Keratinocyte (primary cell): ENCODE data around the gene CFC1B. TPM values are rescaled to one million over a fixed set of nuclear protein-coding genes. Genes with fewer than 3 reads are reported as not detected.
"Not testable (repeated sequence)": the region's sequence is repeated elsewhere in the genome, so short reads cannot be mapped to it uniquely, and the experiment has no call there.

ENCODE experiments used
- DNase-seq: peaks from one replicate; pipeline ENCODE4 v3.0.0-alpha.2; 2011; ENCODE audit warnings: low read depth, missing footprints, low spot score
- FAIRE-seq: peaks from 2 replicates; lab custom pipeline; 2011; peaks lifted over from hg19 to GRCh38; lab: Jason Lieb, UNC
- H2AFZ ChIP-seq: 2 replicates; pipeline ENCODE4 v1.6.0; 2012; ENCODE audit warnings: low read length, control low read depth, inconsistent platforms; ENCODE audit not compliant: control insufficient read depth
- H3K27ac ChIP-seq: 2 replicates; pipeline ENCODE4 v1.5.1; 2011; ENCODE audit warnings: low read length; ENCODE audit not compliant: control insufficient read depth, insufficient read depth
- H3K27me3 ChIP-seq: 3 replicates; pipeline ENCODE4 v1.6.0; 2011; ENCODE audit warnings: low read length; ENCODE audit not compliant: control insufficient read depth, insufficient read depth; ENCODE audit errors: extremely low read depth
- H3K36me3 ChIP-seq, 2 experiments: 2 replicates in 1 of 2; 3 replicates in 1 of 2; pipeline ENCODE4 v1.5.1; 2011; ENCODE audit warnings: low read length in 2 of 2, mild to moderate bottlenecking in 1 of 2; ENCODE audit not compliant: control insufficient read depth in 2 of 2, insufficient read depth in 2 of 2; ENCODE audit errors: extremely low read depth in 1 of 2
- H3K4me1 ChIP-seq: 3 replicates; pipeline ENCODE4 v1.5.1; 2011; ENCODE audit warnings: low read length; ENCODE audit not compliant: control insufficient read depth, insufficient read depth; ENCODE audit errors: extremely low read depth
- H3K4me2 ChIP-seq: 3 replicates; pipeline ENCODE4 v1.6.0; 2011; ENCODE audit warnings: low read depth, low read length; ENCODE audit not compliant: control insufficient read depth, insufficient read depth; ENCODE audit errors: extremely low read depth
- H3K4me3 ChIP-seq, 3 experiments: fragments of 200-600 bp in 1 of 3; sonication (generic) in 1 of 3; 2 replicates in 2 of 3; 3 replicates in 1 of 3; pipeline ENCODE4 v1.5.1; 2011 to 2016; ENCODE audit warnings: low read length in 3 of 3, mild to moderate bottlenecking in 3 of 3, control low read depth in 2 of 3, inconsistent platforms in 1 of 3, low read depth in 1 of 3, mixed read lengths in 1 of 3, mixed run types in 1 of 3, moderate library complexity in 1 of 3; ENCODE audit not compliant: control insufficient read depth in 2 of 3, insufficient read depth in 2 of 3; ENCODE audit errors: extremely low read depth in 1 of 3
- H3K79me2 ChIP-seq: 2 replicates; pipeline ENCODE4 v1.6.0; 2012; ENCODE audit warnings: low read length; ENCODE audit not compliant: control insufficient read depth, insufficient read depth
- H3K9ac ChIP-seq: 3 replicates; pipeline ENCODE4 v1.6.0; 2011; ENCODE audit warnings: low read length; ENCODE audit not compliant: control insufficient read depth, insufficient read depth; ENCODE audit errors: extremely low read depth
- H3K9me1 ChIP-seq: 3 replicates; pipeline ENCODE4 v1.6.0; 2011; ENCODE audit warnings: low read length; ENCODE audit not compliant: control insufficient read depth, insufficient read depth; ENCODE audit errors: extremely low read depth
- H3K9me3 ChIP-seq: 2 replicates; pipeline ENCODE4 v1.5.1; 2012; ENCODE audit warnings: low read depth, low read length; ENCODE audit not compliant: control insufficient read depth
- H4K20me1 ChIP-seq: 3 replicates; pipeline ENCODE4 v1.6.0; 2011; ENCODE audit warnings: low read length; ENCODE audit not compliant: control insufficient read depth, insufficient read depth; ENCODE audit errors: extremely low read depth
- dilution Hi-C: fragments of 300-500 bp; cut with MboI; formaldehyde crosslinking; loops from one replicate; pipeline ENCODE4 v1.7.0; 2020; ENCODE audit warnings: low sequenced_read_pairs; ENCODE audit not compliant: extremely low pct_ligation_motif_present
- polyA plus RNA-seq, 5 experiments: library from polyadenylated mRNA; depleted of rRNA in 3 of 5; stranded (reverse) in 3 of 5; stranded (forward) in 1 of 5; unstranded in 1 of 5; fragments of >200 nt; gene quantifications; 1 replicate in 1 of 5; 2 replicates in 3 of 5; 3 replicates in 1 of 5; pipeline versions ENCODE4 v1.2.1 to v1.2.3, GENCODE V29; 2011 to 2012; ENCODE audit warnings: missing spikeins in 2 of 5, low read depth in 1 of 5, low replicate concordance in 1 of 5
- small RNA-seq, 3 experiments: library from RNA; depleted of rRNA; stranded (forward); fragments of <200 nt; gene quantifications; one replicate each; pipeline ENCODE3, GENCODE V24; 2012; ENCODE audit warnings: low read depth in 3 of 3, low replicate concordance in 1 of 3; ENCODE audit not compliant: insufficient read length in 3 of 3

CFC1B gene
- polyA plus RNA-seq, 1 donor (not counting 4 experiments of a cell fraction or from before 2014, with no cell fraction given) = not detected

GRCh38 chr2:130576209-130576784 lies 55.3 kb downstream of the CFC1B start:
- H3K9ac ChIP-seq, H3K27ac ChIP-seq, DNase-seq, H3K9me1 ChIP-seq, FAIRE-seq, H3K4me3 ChIP-seq, dilution Hi-C loops, H4K20me1 ChIP-seq, H3K4me2 ChIP-seq, H3K27me3 ChIP-seq, H2AFZ ChIP-seq, H3K4me1 ChIP-seq, H3K79me2 ChIP-seq, H3K36me3 ChIP-seq, H3K9me3 ChIP-seq: not testable (repeated sequence)

GRCh38 chr2:130577559-130577958 lies 56.5 kb downstream of the CFC1B start:
- H3K4me2 ChIP-seq, H3K9ac ChIP-seq, H3K27ac ChIP-seq, H4K20me1 ChIP-seq, H3K4me1 ChIP-seq, H3K9me1 ChIP-seq, H2AFZ ChIP-seq, H3K79me2 ChIP-seq, H3K4me3 ChIP-seq, FAIRE-seq, H3K36me3 ChIP-seq, DNase-seq, H3K9me3 ChIP-seq, H3K27me3 ChIP-seq, dilution Hi-C loops: not testable (repeated sequence)

Small RNAs within 50 kb of the gene (small RNA-seq; reads per million reads assigned to genes)
- 0 reads per million in 3 experiments for gene RF00017
- 0 reads per million in 3 experiments for gene RNU6-473P

Other genes starting within 250 kb of the CFC1B start
- gene IMP4, start 178.3 kb upstream of the CFC1B start, polyA plus RNA-seq = 75.8 to 127 TPM (median 111 TPM) in 3 replicates
- 8.7 to 13.5 TPM (median 9.6 TPM) in 3 replicates for gene PTPN18, start 165.2 kb upstream of the CFC1B start, polyA plus RNA-seq
- gene POTEI, start 11.9 kb upstream of the CFC1B start, polyA plus RNA-seq = not detected in 3 replicates
- gene CFC1, start 78.4 kb downstream of the CFC1B start, polyA plus RNA-seq = not detected in 3 replicates
- not detected in 3 replicates for gene POTEJ, start 90.2 kb downstream of the CFC1B start, polyA plus RNA-seq
- gene GPR148, start 207.8 kb downstream of the CFC1B start, polyA plus RNA-seq = not detected in 3 replicates
- not detected in 3 replicates for gene AMER3, start 234.3 kb downstream of the CFC1B start, polyA plus RNA-seq